SIG-M5 (cell line): ENCODE data around the gene TMEFF2.
"Not testable (repeated sequence)": the region's sequence is repeated elsewhere in the genome, so short reads cannot be mapped to it uniquely, and the experiment has no call there.

Experiments
- DNase-seq: peaks from one replicate; lab custom pipeline; 2025; lab: John Stamatoyannopoulos, UW

Gene TMEFF2

GRCh38 chr2:192127434-192127833 is 67.3 kb downstream of the TMEFF2 start:
- no peak for DNase-seq

DNA sequence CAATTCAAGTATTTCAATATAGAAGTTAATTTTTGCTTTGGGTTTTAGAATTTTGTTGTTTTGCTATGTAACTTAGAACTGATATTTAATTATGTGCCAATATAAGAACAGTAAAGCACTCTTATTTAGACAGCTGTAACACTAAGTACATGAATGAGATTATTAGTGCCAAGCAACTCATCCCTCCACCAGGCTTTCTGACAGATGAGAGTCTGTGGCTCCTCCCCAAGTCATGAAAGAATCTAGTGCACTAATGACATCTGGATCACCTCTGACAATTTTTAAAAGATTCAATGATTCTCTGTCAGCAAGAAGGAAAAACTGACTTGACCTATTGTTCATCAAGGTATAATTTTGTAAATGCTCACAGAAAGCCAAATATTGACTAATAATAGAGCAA is 67.8 kb downstream of the TMEFF2 start:
- DNase-seq: no peak

DNA sequence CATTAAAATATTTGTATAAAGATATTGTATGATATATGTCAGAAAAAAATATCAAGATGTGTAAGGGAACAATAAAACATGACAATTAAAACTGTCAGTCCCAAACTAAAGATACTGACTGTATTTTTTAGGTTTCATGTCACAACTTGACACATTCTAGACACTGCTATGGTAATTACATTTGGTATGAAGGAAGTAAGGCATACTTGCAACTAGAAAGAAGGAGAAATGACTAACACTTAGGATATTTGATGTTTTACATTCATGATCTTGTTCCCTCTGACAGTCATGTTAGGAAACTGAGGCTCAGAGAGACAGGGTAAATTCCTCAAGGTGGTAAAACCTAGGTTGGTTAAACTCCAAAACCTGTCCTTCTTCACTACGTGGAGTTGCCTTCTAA is 68.3 kb downstream of the TMEFF2 start:
- no peak for DNase-seq

DNA sequence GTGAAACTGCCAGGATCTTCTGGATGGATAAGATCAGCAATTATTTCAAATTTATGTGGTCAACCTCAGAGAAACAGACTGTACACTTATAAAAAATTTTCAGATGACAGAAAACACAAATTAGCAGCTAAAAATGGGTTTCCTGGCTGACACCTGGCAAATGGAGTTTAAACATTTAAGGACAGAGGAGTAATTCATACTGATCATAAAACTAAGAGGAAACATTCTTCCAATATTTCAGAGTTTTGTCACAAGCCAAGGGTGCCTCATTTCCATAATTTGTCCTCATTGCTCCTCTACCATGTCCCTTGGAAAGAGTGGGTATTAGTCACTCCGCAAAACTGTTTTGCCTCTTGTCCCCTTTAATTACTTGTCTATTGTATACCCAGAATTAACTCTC is 70.2 kb downstream of the TMEFF2 start:
- no peak for DNase-seq

- no peak for DNase-seq
Observed at GRCh38 chr2:192123847-192124246, 70.9 kb downstream of the TMEFF2 start.

GRCh38 chr2:192122946-192123345 is 71.8 kb downstream of the TMEFF2 start:
- DNase-seq: no peak

DNA sequence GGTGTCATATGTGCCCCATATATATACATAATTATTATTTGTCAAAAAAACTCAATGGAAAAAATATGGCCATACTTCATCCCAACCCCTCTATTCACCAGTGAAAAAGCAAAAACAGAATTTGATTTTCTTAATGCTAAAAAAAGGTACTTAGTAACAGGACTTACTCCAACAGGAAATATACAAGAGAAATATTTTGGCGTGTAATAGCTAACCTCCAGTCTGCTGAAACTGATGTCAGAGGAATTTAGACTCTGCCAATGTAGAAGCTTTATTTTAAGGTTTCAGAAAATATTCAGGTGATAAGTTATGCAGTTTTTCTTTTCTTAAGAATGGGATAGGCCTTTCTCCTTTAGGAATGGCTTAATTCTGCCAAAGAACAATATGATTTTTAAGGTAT is 72.6 kb downstream of the TMEFF2 start:
- no peak for DNase-seq

DNA sequence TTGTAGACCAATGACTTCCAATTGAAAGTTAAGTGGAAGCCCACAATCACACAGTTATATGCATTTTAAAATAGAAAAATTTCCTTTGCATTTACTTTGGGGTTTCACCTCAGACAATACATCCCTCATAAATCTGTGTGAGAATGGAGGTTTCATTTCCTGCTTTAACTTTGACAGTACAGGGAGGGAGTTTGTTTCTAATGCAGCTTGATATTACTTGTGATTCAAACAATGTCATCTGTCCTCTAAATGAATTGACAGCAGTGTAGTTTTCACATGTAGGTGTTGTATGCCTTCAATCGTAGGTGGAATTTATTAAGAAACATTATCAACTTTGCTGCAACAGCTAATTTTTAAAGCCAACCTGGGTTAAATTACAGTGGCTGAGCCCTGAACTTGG is 75.2 kb downstream of the TMEFF2 start:
- DNase-seq: no peak

- no peak for DNase-seq
Observed at GRCh38 chr2:192117705-192118104, 77.0 kb downstream of the TMEFF2 start.

GRCh38 chr2:192111536-192111935 is 83.2 kb downstream of the TMEFF2 start:
- not testable (repeated sequence) for DNase-seq

DNA sequence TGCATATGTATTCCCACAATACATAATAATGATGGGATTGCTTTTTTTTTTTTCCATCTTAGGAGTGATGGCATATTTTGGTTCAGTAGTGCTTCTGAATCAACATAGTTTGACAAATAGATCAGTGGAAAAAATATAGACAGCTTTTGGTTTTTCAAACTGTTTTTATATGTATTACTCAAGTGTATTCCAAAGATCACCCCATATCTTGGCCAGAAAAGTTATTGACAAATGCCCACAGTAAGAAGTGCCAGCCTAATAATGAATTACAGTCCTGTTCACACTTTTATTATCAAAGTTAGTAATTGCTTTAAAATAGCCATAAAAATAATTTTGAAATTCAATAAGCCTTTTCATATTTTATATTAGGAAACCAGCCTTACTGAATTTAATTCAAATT is 95.0 kb downstream of the TMEFF2 start:
- no peak for DNase-seq

DNA sequence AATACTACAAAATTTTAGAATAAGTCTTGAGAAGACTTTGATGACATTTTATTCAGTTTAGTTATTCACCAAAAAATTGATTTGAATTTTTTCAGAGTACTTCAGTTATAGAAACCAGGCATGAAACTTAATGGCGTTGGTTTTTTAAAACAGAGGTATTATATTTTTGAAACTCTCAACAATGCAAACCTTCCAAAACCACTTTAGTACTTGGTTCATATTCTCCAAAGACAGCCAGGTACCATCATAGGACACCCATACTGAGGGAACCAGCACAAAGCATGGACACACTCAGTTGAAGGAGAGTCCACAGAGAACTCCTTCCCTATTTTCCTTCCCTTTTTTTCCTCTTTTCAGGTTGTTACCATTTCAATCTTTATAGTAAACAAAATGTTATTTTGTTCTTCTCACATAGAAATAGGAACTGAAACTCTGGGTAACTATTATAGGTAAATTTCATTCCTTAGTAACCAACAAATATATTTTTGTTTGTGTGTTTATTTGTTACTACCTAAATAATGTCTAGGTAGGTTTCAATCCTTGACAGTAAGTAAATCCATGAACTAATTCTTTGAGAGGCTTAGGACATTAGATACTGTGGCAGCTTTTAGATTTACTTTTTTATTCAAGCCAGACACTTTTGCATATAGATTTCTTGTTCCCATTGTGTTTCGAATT is 95.8 kb downstream of the TMEFF2 start:
- DNase-seq: no peak

DNA sequence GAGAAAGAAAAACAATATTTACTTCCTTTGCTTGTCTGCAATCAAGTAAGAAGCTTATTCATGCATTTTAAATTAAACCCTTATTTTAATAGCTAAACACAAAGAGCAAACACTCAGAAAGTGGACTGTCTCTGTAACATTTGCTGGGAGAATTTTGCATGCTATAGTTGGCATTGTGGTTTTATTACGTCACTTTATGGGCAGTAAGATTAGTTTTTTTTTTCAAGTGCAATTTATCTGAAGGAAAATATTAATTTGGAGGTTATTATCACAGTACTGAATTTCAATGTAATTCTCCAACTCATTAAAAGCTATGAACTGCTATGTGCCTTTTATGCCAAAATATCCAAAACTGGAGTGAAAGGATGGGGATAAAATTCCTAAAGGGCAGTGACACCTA is 103.3 kb downstream of the TMEFF2 start:
- DNase-seq: no peak

- no peak for DNase-seq
Observed at GRCh38 chr2:192090911-192091310, 103.8 kb downstream of the TMEFF2 start.

DNA sequence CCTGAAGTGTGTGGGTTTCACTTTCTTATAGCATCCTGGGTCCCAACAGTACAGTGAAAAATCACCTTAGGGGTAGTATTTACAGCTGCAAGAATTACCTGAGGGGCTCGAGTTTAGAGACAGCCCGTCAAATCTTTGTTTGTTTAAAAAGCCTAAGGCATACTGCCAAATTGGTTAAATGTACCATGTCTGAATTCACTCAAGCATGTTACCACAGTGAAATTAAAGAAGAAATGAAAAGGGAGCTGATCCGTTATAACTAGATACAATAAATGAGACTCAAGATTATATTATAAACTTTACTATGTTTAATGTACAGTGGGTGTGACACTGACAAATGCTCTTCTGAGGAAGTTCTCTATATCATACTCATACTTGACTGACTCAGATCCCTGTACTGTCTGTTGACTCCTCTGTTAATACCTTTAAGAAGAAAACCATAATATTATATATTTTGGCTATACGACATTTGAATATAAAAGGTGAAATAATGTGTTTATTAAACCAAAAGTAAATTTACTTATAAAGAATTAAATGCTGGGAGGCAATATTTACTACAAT is 107.3 kb downstream of the TMEFF2 start:
- DNase-seq: no peak

DNA sequence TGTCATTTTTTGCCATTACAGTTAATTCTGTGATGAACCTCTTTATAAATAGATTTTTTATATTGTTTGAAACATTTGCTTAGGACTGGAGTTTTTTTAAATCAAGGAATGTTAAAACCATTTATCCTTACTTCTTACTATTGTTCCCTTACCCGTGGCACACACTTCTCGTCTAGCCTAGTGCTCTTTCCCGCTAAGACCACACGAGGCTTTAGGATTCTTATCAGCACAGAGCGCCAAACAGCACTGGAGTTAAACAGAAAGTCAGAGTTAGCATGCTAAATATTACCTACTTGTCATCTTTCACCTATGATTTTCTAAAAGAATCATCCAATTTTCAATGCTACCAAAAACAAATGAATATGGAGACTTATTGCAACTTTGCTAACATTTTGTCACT is 112.6 kb downstream of the TMEFF2 start:
- DNase-seq: no peak

DNA sequence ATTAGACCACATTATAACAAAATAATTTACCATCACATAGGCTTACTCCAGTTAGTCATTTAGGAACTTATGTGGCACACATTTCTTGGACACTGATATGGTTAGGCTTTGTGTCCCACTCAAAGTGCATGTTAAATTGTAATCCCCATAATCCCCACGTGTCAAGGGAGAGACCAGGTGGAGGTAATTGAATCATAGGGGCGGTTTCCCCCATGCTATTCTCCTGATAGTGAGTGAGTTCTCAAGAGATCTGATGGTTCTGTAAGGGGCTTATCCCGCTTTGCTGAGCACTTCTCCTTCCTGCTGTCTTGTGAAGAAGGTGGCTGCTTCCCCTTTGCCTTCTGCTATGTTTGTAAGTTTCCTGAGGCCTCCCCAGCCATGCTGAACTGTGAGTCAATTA is 114.6 kb downstream of the TMEFF2 start:
- DNase-seq: not testable (repeated sequence)

- no peak for DNase-seq
Observed at GRCh38 chr2:192073878-192074277, 120.9 kb downstream of the TMEFF2 start.

DNA sequence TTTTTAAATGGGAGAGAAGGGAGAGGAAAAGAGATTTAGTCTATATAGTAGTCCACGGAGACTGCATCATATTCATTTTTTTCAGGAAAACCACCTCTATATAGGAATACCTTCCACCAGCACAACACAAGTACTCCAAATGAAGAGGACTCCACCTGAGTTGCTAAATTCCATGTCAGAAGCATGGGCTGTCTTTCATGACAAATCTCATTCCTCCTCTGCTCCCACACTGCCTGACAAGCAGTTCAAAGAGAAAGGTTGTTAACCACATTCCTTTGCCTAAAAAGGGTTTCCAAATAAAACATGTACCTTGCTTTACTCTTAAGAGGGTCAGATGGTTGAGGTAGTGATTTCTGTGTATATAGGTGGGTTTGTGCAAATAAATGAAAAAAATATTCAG is 122.0 kb downstream of the TMEFF2 start:
- no peak for DNase-seq

DNA sequence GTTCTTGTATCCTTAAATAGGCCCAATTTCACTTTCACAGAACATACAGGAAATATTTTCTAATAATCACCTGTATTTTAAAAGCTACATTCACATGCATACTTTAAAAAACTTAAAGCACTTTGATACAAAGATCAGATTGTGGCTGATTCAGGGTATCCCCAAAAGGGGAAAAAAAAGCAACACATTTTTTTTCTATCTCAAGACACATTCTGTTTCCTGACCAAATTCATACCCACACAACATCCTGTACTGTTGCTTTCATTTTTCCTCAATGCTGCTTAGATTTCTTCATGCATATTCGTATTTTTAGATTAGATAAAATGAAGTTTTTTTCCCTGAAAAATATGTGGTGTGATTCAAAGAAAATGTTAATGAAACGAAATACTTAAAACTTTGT is 122.5 kb downstream of the TMEFF2 start:
- no peak for DNase-seq

GRCh38 chr2:192070099-192070498 is 124.6 kb downstream of the TMEFF2 start:
- no peak for DNase-seq

DNA sequence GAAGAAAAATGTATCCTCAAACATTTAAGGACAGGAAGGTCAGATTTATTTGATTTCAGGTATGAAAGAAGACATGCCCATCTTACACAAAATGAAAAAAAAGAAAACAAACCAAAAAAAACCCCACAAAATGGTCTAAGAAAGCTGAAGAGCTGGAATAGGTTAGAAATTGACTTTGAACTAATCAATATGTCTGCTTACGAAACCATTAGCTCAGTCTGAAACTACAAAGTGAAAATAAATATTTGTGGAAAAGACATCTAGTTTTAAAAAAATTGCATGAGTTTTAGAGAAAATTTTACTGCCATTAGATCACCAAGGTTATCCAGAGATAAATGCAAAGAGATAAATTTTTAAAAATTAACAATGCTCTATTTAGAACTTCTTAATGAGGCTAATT is 125.3 kb downstream of the TMEFF2 start:
- no peak for DNase-seq

DNA sequence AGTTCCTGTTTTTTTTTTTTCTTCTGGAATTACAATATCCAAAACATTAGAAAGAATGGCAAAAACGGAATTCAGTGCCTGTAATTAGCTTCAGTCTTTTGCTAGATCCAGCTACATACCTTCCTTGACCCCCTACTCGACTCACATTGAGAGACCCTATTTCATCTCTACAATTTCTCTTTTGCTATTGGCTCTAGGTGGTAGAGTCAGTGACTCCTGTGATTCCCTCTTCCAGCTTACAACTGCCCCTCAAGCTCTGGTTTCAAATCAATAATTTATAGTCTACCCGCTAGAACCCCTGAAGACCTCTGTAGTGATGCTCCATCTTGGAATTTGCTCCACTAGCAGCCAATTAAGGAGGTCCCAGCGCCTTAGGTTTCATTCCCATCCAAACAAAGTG is 125.8 kb downstream of the TMEFF2 start:
- no peak for DNase-seq

- no peak for DNase-seq
Observed at GRCh38 chr2:192067631-192068030, 127.1 kb downstream of the TMEFF2 start.
